Fibroblast of skin of left biceps (primary cell): ENCODE results near the gene CCZ1B.
"Not testable (repeated sequence)": the region's sequence is repeated elsewhere in the genome, so short reads cannot be mapped to it uniquely, and the experiment has no call there.

Experiments used
- DNase-seq, 2 experiments: peaks; one replicate each; pipeline ENCODE4 v3.0.0-alpha.2; 2013; ENCODE audit warnings: low read depth in 2 of 2

CCZ1B gene

GRCh38 chr7:6831018-6831725, 5.1 kb upstream of the CCZ1B start:
- no peak for DNase-seq

GRCh38 chr7:6830026-6830425, 4.0 kb upstream of the CCZ1B start:
- DNase-seq = not testable (repeated sequence)

GRCh38 chr7:6829616-6830015, 3.5 kb upstream of the CCZ1B start:
- DNase-seq = not testable (repeated sequence)

- not testable (repeated sequence) for DNase-seq
Observed at GRCh38 chr7:6827180-6827579, 1.1 kb upstream of the CCZ1B start.

GRCh38 chr7:6825236-6826125, 594 bp downstream of the CCZ1B start:
- DNase-seq = not testable (repeated sequence)

- not testable (repeated sequence) for DNase-seq
Observed at GRCh38 chr7:6821622-6822021, 4.5 kb downstream of the CCZ1B start.

GRCh38 chr7:6815470-6815869, 10.6 kb downstream of the CCZ1B start:
- not testable (repeated sequence) for DNase-seq

- not testable (repeated sequence) for DNase-seq
Observed at GRCh38 chr7:6813011-6813410, 13.1 kb downstream of the CCZ1B start.

GRCh38 chr7:6807959-6808358, 18.1 kb downstream of the CCZ1B start:
- DNase-seq = not testable (repeated sequence)

GRCh38 chr7:6807393-6807918, 18.6 kb downstream of the CCZ1B start:
- not testable (repeated sequence) for DNase-seq

- not testable (repeated sequence) for DNase-seq
Observed at GRCh38 chr7:6800331-6800730, 25.7 kb downstream of the CCZ1B start.

- not testable (repeated sequence) for DNase-seq
Observed at GRCh38 chr7:6799887-6800286, 26.2 kb downstream of the CCZ1B start.

GRCh38 chr7:6798047-6798446, 28.0 kb downstream of the CCZ1B start:
- DNase-seq = not testable (repeated sequence)

- not testable (repeated sequence) for DNase-seq
Observed at GRCh38 chr7:6797218-6797617, 28.9 kb downstream of the CCZ1B start.

- DNase-seq = not testable (repeated sequence)
Observed at GRCh38 chr7:6794276-6794675, 31.8 kb downstream of the CCZ1B start.

GRCh38 chr7:6792113-6792872, 33.8 kb downstream of the CCZ1B start:
- not testable (repeated sequence) for DNase-seq

- not testable (repeated sequence) for DNase-seq
Observed at GRCh38 chr7:6789353-6789752, 36.7 kb downstream of the CCZ1B start.

- DNase-seq = not testable (repeated sequence)
Observed at GRCh38 chr7:6781581-6781980, 44.5 kb downstream of the CCZ1B start.

- not testable (repeated sequence) for DNase-seq
Observed at GRCh38 chr7:6761186-6761585, 64.9 kb downstream of the CCZ1B start.

GRCh38 chr7:6753964-6754363, 72.1 kb downstream of the CCZ1B start, which contains the start of gene RSPH10B2:
RSPH10B2 (plus strand) TSS chr7:6754103; CDS start chr7:6757678, 3,575 bp downstream.
- DNase-seq = not testable (repeated sequence)

- DNase-seq = not testable (repeated sequence)
Observed at GRCh38 chr7:6750173-6750572, 75.9 kb downstream of the CCZ1B start.
